Measurements from ENCODE around the gene RAD23A. TPM values are rescaled to one million over a fixed set of nuclear protein-coding genes. Genes with fewer than 3 reads are reported as not detected.

RAD23A gene
- total and polyA plus RNA-seq, 9 of the 15 experiments (the other 6 are each of a cell fraction or from before 2014, with no cell fraction given): 9.5 to 181 (median 101) TPM

DNA sequence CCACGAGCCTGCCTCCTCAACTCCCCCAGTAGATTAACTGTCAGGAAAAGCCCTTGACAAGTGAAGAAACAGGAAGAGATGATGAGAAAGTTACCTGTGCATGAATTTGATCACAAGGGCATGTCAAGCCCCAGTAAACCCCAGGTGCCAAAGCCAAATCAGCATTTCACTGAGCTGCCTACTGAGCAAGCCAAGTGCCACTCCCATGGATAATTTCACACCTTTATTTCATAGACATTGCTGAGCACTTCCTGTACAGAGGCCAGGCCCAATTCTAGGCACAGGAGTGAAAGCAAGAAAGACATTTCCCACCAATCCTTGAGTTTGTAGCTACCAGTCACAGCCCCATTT lies 8.9 kb downstream of the RAD23A start:
- no peak overlapping the region for H3K4me2 ChIP-seq (ENCODE audit: insufficient read depth, low read length)
- peaks cover 52% of the 10 kb centered on the region for H3K79me2 ChIP-seq (ENCODE audit: control insufficient read depth, insufficient read depth, low read length)
- peaks cover 0 to 39% of the 10 kb centered on the region in 2 experiments; a peak in 3 of 5 replicates for H3K4me1 ChIP-seq (replicated peaks in 1 of 2; ENCODE audit: control insufficient read depth in 2 of 2, insufficient read depth in 2 of 2, low read length in 2 of 2)
- BruUV-seq (replicated peaks): no TSS peak
- POLR2A ChIA-PET: interaction anchor here (0.7 to 3.7 kb wide), 10 partner anchors 8 to 209 kb away, joined by 3 to 18 read pairs (median 6); partner anchors contain the start of genes DAND5, GCDH, KLF1 and RAD23A
- no peaks in the 10 kb centered on the region for H3K27me3 ChIP-seq (ENCODE audit: control insufficient read depth in 2 of 2, insufficient read depth in 2 of 2, low read length in 2 of 2)
- CTCF ChIA-PET (ENCODE audit: low intra/inter-chr PET ratio): no interaction called here
- peak overlapping the region in 1 of 2 experiments; percentile 56; a peak in 2 of 4 replicates for H3K9ac ChIP-seq (ENCODE audit: insufficient read depth in 1 of 2, low read depth in 2 of 2, low read length in 2 of 2)
- peaks cover 59% of the 10 kb centered on the region; the same call in 2 of the 3 replicates for H3K36me3 ChIP-seq (ENCODE audit: control insufficient read depth, insufficient read depth, low read length)
- ATAC-seq (no peak), DNase-seq (ENCODE audit: extremely low read depth in 1 of 4, low spot score in 3 of 4) (no peak), FAIRE-seq (no peak)
- in situ Hi-C loops (cut with MboI) (no loop called here), intact Hi-C loops (cut with micrococcal nuclease) (no loop called here)
- H2AFZ ChIP-seq (ENCODE audit: low read depth, low read length): no peak overlapping the region
- H3K9me1 ChIP-seq (ENCODE audit: control insufficient read depth, insufficient read depth, low read length): no peaks in the 10 kb centered on the region
- 23% methylated on average over 1 of the region's 1 CpG for WGBS (ENCODE audit: insufficient coverage, low coverage, missing lambda C conversion rate)
- peak overlapping the region; percentile 4; the same call in 1 of the 3 replicates for H3K27ac ChIP-seq (ENCODE audit: extremely low read depth, low read depth, low read length)
- H3K4me3 ChIP-seq: no peak overlapping the region
- H3K9me3 ChIP-seq (replicated peaks; ENCODE audit: control insufficient read depth, insufficient read depth, low read depth, low read length): no peaks in the 10 kb centered on the region
- no peaks in the 10 kb centered on the region; the same call in 1 of the 2 replicates for H4K20me1 ChIP-seq (replicated peaks; ENCODE audit: control insufficient read depth, insufficient read depth, low read length)
- TF ChIP-seq ZNF354B (CRISPR knock-in tag; IDR thresholded peaks at IDR 0.05) (no peak), FOXK2 (conservative IDR thresholded peaks at IDR 0.05 in 1 of 2, IDR thresholded peaks at IDR 0.05 in 1 of 2; ENCODE audit: low read depth in 2 of 2) (no peak), ZNF197 (CRISPR knock-in tag; IDR thresholded peaks at IDR 0.05; ENCODE audit: low read depth) (no peak), LARP7 (IDR thresholded peaks at IDR 0.05) (no peak), ZNF57 (CRISPR knock-in tag; IDR thresholded peaks at IDR 0.05) (no peak), NR1H2 (CRISPR knock-in tag; IDR thresholded peaks at IDR 0.05) (no peak), ZNF224 (CRISPR knock-in tag; IDR thresholded peaks at IDR 0.05) (no peak), ZFP36 (IDR thresholded peaks at IDR 0.05; ENCODE audit: low read depth, low read length, partially characterized antibody) (no peak)
- TF ChIP-seq, protein P1, sequence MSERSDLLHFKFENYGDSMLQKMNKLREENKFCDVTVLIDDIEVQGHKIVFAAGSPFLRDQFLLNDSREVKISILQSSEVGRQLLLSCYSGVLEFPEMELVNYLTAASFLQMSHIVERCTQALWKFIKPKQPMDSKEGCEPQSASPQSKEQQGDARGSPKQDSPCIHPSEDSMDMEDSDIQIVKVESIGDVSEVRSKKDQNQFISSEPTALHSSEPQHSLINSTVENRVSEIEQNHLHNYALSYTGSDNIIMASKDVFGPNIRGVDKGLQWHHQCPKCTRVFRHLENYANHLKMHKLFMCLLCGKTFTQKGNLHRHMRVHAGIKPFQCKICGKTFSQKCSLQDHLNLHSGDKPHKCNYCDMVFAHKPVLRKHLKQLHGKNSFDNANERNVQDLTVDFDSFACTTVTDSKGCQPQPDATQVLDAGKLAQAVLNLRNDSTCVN (CRISPR knock-in tag; IDR thresholded peaks at IDR 0.05): no peak
- TF ChIP-seq, protein P2, sequence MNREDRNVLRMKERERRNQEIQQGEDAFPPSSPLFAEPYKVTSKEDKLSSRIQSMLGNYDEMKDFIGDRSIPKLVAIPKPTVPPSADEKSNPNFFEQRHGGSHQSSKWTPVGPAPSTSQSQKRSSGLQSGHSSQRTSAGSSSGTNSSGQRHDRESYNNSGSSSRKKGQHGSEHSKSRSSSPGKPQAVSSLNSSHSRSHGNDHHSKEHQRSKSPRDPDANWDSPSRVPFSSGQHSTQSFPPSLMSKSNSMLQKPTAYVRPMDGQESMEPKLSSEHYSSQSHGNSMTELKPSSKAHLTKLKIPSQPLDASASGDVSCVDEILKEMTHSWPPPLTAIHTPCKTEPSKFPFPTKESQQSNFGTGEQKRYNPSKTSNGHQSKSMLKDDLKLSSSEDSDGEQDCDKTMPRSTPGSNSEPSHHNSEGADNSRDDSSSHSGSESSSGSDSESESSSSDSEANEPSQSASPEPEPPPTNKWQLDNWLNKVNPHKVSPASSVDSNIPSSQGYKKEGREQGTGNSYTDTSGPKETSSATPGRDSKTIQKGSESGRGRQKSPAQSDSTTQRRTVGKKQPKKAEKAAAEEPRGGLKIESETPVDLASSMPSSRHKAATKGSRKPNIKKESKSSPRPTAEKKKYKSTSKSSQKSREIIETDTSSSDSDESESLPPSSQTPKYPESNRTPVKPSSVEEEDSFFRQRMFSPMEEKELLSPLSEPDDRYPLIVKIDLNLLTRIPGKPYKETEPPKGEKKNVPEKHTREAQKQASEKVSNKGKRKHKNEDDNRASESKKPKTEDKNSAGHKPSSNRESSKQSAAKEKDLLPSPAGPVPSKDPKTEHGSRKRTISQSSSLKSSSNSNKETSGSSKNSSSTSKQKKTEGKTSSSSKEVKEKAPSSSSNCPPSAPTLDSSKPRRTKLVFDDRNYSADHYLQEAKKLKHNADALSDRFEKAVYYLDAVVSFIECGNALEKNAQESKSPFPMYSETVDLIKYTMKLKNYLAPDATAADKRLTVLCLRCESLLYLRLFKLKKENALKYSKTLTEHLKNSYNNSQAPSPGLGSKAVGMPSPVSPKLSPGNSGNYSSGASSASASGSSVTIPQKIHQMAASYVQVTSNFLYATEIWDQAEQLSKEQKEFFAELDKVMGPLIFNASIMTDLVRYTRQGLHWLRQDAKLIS (CRISPR knock-in tag; IDR thresholded peaks at IDR 0.05): no peak
- TF ChIP-seq, protein P3, sequence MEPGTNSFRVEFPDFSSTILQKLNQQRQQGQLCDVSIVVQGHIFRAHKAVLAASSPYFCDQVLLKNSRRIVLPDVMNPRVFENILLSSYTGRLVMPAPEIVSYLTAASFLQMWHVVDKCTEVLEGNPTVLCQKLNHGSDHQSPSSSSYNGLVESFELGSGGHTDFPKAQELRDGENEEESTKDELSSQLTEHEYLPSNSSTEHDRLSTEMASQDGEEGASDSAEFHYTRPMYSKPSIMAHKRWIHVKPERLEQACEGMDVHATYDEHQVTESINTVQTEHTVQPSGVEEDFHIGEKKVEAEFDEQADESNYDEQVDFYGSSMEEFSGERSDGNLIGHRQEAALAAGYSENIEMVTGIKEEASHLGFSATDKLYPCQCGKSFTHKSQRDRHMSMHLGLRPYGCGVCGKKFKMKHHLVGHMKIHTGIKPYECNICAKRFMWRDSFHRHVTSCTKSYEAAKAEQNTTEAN (CRISPR knock-in tag; IDR thresholded peaks at IDR 0.05): no peak
- TF ChIP-seq, protein P4, sequence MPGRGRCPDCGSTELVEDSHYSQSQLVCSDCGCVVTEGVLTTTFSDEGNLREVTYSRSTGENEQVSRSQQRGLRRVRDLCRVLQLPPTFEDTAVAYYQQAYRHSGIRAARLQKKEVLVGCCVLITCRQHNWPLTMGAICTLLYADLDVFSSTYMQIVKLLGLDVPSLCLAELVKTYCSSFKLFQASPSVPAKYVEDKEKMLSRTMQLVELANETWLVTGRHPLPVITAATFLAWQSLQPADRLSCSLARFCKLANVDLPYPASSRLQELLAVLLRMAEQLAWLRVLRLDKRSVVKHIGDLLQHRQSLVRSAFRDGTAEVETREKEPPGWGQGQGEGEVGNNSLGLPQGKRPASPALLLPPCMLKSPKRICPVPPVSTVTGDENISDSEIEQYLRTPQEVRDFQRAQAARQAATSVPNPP (IDR thresholded peaks at IDR 0.05; ENCODE audit: borderline replicate concordance, insufficient read depth, insufficient read length): no peak
- TF ChIP-seq, protein P5, sequence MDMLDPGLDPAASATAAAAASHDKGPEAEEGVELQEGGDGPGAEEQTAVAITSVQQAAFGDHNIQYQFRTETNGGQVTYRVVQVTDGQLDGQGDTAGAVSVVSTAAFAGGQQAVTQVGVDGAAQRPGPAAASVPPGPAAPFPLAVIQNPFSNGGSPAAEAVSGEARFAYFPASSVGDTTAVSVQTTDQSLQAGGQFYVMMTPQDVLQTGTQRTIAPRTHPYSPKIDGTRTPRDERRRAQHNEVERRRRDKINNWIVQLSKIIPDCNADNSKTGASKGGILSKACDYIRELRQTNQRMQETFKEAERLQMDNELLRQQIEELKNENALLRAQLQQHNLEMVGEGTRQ (CRISPR knock-in tag; IDR thresholded peaks at IDR 0.05): no peak

Data from K562 (cell line).